Measurements from ENCODE around the gene ADD3.

ADD3 gene

DNA sequence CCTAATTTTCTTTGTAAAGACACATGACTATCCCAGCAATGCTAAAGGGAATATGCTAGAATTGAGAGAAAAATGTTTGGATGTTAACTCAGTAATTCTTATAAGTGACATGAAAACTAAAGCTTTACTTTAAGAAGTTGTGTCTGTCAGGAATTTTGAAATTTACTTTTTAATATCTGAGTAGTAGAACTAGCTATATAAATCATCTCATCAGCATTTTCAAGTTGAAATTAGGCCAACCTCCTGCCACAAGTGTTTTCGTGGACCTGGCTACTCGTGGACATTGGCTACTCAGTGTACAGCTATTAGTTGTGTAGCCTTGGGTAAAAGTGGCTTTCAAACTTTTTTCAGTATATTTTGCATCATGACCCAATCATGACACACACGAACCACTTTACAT, 70.5 kb downstream of the ADD3 start:
- H3K4me3 ChIP-seq (ENCODE audit: low read depth, low read length) = no peak overlapping the region
- no peak for TF ChIP-seq CTCF (IDR thresholded peaks at IDR 0.05; ENCODE audit: low read depth, low read length)

DNA sequence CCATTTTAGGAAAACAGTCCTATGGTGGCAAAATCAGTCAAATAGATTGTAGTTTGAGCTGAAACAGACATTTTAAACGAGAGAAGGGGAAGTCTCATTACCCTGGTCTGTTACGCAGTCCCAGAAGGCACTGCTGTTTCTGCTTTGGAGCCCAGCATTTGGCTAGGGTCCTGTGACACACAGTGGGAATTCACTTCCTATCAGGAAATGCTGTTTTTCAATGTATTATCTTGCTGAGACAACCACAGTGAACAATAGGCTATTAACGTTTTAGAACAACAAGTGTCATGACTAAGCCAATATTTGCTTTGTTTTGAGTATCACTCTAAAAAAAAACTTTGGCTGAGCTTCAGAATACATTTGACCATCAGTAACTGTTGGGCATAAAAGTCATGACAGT, 74.1 kb downstream of the ADD3 start:
- no peak overlapping the region for H3K4me3 ChIP-seq (ENCODE audit: low read depth, low read length)
- no peak for TF ChIP-seq CTCF (IDR thresholded peaks at IDR 0.05; ENCODE audit: low read depth, low read length)

DNA sequence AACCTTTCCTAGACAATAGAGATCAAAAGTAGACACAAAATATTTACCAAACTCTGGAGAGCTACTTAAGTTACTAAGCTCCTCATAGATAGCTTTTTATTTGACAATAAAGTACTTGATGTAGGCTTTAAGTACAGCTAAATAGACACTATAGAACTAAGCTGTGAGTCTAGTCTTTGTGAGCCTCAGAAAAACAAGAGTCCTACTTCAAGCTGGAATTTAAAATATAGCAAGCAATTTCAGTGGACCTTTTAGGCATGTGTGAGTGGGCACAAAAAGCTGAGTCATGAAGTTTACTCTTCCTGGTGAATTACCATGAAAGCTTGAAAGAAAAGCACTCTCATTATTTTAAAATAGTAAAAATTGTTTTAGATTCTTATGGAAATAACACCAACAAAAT, 76.1 kb downstream of the ADD3 start:
- no peak for TF ChIP-seq CTCF (IDR thresholded peaks at IDR 0.05; ENCODE audit: low read depth, low read length)
- H3K4me3 ChIP-seq (ENCODE audit: low read depth, low read length) = no peak overlapping the region

- no peak overlapping the region for H3K4me3 ChIP-seq (ENCODE audit: low read depth, low read length)
- no peak for TF ChIP-seq CTCF (IDR thresholded peaks at IDR 0.05; ENCODE audit: low read depth, low read length)
Observed at GRCh38 chr10:110087682-110088081, 79.9 kb downstream of the ADD3 start.

GRCh38 chr10:110088367-110089104, 80.8 kb downstream of the ADD3 start:
- H3K4me3 ChIP-seq (ENCODE audit: low read depth, low read length) = no peak overlapping the region
- TF ChIP-seq CTCF (IDR thresholded peaks at IDR 0.05; ENCODE audit: low read depth, low read length) = no peak

- no peak for TF ChIP-seq CTCF (IDR thresholded peaks at IDR 0.05; ENCODE audit: low read depth, low read length)
- H3K4me3 ChIP-seq (ENCODE audit: low read depth, low read length) = no peak overlapping the region
Observed at GRCh38 chr10:110091830-110092229, 84.0 kb downstream of the ADD3 start.

DNA sequence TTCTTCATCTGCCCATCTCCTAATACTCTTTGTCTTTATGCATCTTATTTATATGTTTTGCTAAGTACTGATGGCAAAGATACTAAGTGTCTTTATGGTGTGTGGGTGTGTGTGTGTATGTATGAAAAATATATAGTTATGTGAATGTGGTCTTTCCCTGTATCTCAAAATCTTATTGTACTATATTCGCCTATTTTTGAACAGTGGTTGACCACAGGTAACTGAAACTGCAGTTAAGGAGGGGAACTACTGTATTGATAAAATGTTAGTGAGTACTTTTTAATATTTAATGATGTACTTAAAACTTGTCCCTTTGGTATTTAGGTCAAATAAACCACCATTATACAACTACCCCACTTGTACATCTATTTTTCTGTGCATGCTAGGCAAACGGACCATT, 85.9 kb downstream of the ADD3 start:
- no peak overlapping the region for H3K4me3 ChIP-seq (ENCODE audit: low read depth, low read length)
- no peak for TF ChIP-seq CTCF (IDR thresholded peaks at IDR 0.05; ENCODE audit: low read depth, low read length)

All from WI38 (cell line).